Measurements from ENCODE around the gene PRX.
"Not testable (repeated sequence)": the region's sequence is repeated elsewhere in the genome, so short reads cannot be mapped to it uniquely, and the experiment has no call there.

PRX gene

GRCh38 chr19:40442328-40443130 lies 29.4 kb upstream of the PRX start:
- H3K4me3 ChIP-seq (ENCODE audit: low read length) = peak overlapping the region; percentile 97
- DNase-seq (ENCODE audit: low read depth, low spot score) = no peak

- DNase-seq (ENCODE audit: low read depth, low spot score) = no peak
Measured at GRCh38 chr19:40441719-40442253, 28.6 kb upstream of the PRX start.

GRCh38 chr19:40438284-40438683 lies 25.1 kb upstream of the PRX start:
- no peak for DNase-seq (ENCODE audit: low read depth, low spot score)
- no peak overlapping the region for H3K4me3 ChIP-seq (ENCODE audit: low read length)

More at GRCh38 chr19:40441719-40442253, 28.6 kb upstream of the PRX start:
- H3K4me3 ChIP-seq (ENCODE audit: low read length) = no peak overlapping the region

GRCh38 chr19:40433391-40434216 lies 20.4 kb upstream of the PRX start:
- H3K4me3 ChIP-seq (ENCODE audit: low read length) = no peak overlapping the region
- no peak for DNase-seq (ENCODE audit: low read depth, low spot score)

GRCh38 chr19:40432760-40433159 lies 19.6 kb upstream of the PRX start:
- H3K4me3 ChIP-seq (ENCODE audit: low read length); DNase-seq (ENCODE audit: low read depth, low spot score): not testable (repeated sequence)

GRCh38 chr19:40431698-40432097 lies 18.5 kb upstream of the PRX start:
- no peak overlapping the region for H3K4me3 ChIP-seq (ENCODE audit: low read length)
- DNase-seq (ENCODE audit: low read depth, low spot score) = no peak

GRCh38 chr19:40430242-40430641 lies 17.1 kb upstream of the PRX start:
- DNase-seq (ENCODE audit: low read depth, low spot score); H3K4me3 ChIP-seq (ENCODE audit: low read length): not testable (repeated sequence)

- not testable (repeated sequence) for DNase-seq (ENCODE audit: low read depth, low spot score); H3K4me3 ChIP-seq (ENCODE audit: low read length)
Measured at GRCh38 chr19:40428197-40428596, 15.0 kb upstream of the PRX start.

- H3K4me3 ChIP-seq (ENCODE audit: low read length) = peak within 1 kb of the TSS; percentile 73
- peak; percentile 99 for DNase-seq (ENCODE audit: low read depth, low spot score)
Measured at GRCh38 chr19:40425450-40426287, 12.5 kb upstream of the PRX start, which contains the start of gene SERTAD1. TSS of gene SERTAD1 (minus strand) at chr19:40425992. CDS start at chr19:40423546, 2,446 bp downstream.

- no peak for DNase-seq (ENCODE audit: low read depth, low spot score)
- peak overlapping the region; percentile 73 for H3K4me3 ChIP-seq (ENCODE audit: low read length)
Measured at GRCh38 chr19:40424637-40425449, 11.7 kb upstream of the PRX start.

GRCh38 chr19:40423938-40424337 lies 10.8 kb upstream of the PRX start:
- DNase-seq (ENCODE audit: low read depth, low spot score) = no peak
- H3K4me3 ChIP-seq (ENCODE audit: low read length) = no peak overlapping the region

- DNase-seq (ENCODE audit: low read depth, low spot score) = no peak
- no peak overlapping the region for H3K4me3 ChIP-seq (ENCODE audit: low read length)
Measured at GRCh38 chr19:40422748-40423566, 9.8 kb upstream of the PRX start.

- no peak overlapping the region for H3K4me3 ChIP-seq (ENCODE audit: low read length)
- no peak for DNase-seq (ENCODE audit: low read depth, low spot score)
Measured at GRCh38 chr19:40421993-40422747, 9.0 kb upstream of the PRX start.

GRCh38 chr19:40420766-40421765 lies 7.9 kb upstream of the PRX start:
- DNase-seq (ENCODE audit: low read depth, low spot score) = no peak
- H3K4me3 ChIP-seq (ENCODE audit: low read length) = peak overlapping the region; percentile 61

- peak overlapping the region; percentile 61 for H3K4me3 ChIP-seq (ENCODE audit: low read length)
- no peak for DNase-seq (ENCODE audit: low read depth, low spot score)
Measured at GRCh38 chr19:40420451-40420765, 7.2 kb upstream of the PRX start.

GRCh38 chr19:40419780-40420179 lies 6.6 kb upstream of the PRX start:
- no peak overlapping the region for H3K4me3 ChIP-seq (ENCODE audit: low read length)
- no peak for DNase-seq (ENCODE audit: low read depth, low spot score)
